Keratinocyte (primary cell): ENCODE measurements around the gene CD3E. TPM values are rescaled to one million over a fixed set of nuclear protein-coding genes. Genes with fewer than 3 reads are reported as not detected.
"Not testable (repeated sequence)": the region's sequence is repeated elsewhere in the genome, so short reads cannot be mapped to it uniquely, and the experiment has no call there.

Source experiments
- DNase-seq: peaks from one replicate; pipeline ENCODE4 v3.0.0-alpha.2; 2011; ENCODE audit warnings: low read depth, missing footprints, low spot score
- FAIRE-seq: peaks from 2 replicates; lab custom pipeline; 2011; peaks lifted over from hg19 to GRCh38; lab: Jason Lieb, UNC
- H2AFZ ChIP-seq: 2 replicates; pipeline ENCODE4 v1.6.0; 2012; ENCODE audit warnings: low read length, control low read depth, inconsistent platforms; ENCODE audit not compliant: control insufficient read depth
- H3K27ac ChIP-seq: 2 replicates; pipeline ENCODE4 v1.5.1; 2011; ENCODE audit warnings: low read length; ENCODE audit not compliant: control insufficient read depth, insufficient read depth
- H3K27me3 ChIP-seq: 3 replicates; pipeline ENCODE4 v1.6.0; 2011; ENCODE audit warnings: low read length; ENCODE audit not compliant: control insufficient read depth, insufficient read depth; ENCODE audit errors: extremely low read depth
- H3K36me3 ChIP-seq, 2 experiments: 2 replicates in 1 of 2; 3 replicates in 1 of 2; pipeline ENCODE4 v1.5.1; 2011; ENCODE audit warnings: low read length in 2 of 2, mild to moderate bottlenecking in 1 of 2; ENCODE audit not compliant: control insufficient read depth in 2 of 2, insufficient read depth in 2 of 2; ENCODE audit errors: extremely low read depth in 1 of 2
- H3K4me1 ChIP-seq: 3 replicates; pipeline ENCODE4 v1.5.1; 2011; ENCODE audit warnings: low read length; ENCODE audit not compliant: control insufficient read depth, insufficient read depth; ENCODE audit errors: extremely low read depth
- H3K4me2 ChIP-seq: 3 replicates; pipeline ENCODE4 v1.6.0; 2011; ENCODE audit warnings: low read depth, low read length; ENCODE audit not compliant: control insufficient read depth, insufficient read depth; ENCODE audit errors: extremely low read depth
- H3K4me3 ChIP-seq, 3 experiments: fragments of 200-600 bp in 1 of 3; sonication (generic) in 1 of 3; 2 replicates in 2 of 3; 3 replicates in 1 of 3; pipeline ENCODE4 v1.5.1; 2011 to 2016; ENCODE audit warnings: low read length in 3 of 3, mild to moderate bottlenecking in 3 of 3, control low read depth in 2 of 3, inconsistent platforms in 1 of 3, low read depth in 1 of 3, mixed read lengths in 1 of 3, mixed run types in 1 of 3, moderate library complexity in 1 of 3; ENCODE audit not compliant: control insufficient read depth in 2 of 3, insufficient read depth in 2 of 3; ENCODE audit errors: extremely low read depth in 1 of 3
- H3K79me2 ChIP-seq: 2 replicates; pipeline ENCODE4 v1.6.0; 2012; ENCODE audit warnings: low read length; ENCODE audit not compliant: control insufficient read depth, insufficient read depth
- H3K9ac ChIP-seq: 3 replicates; pipeline ENCODE4 v1.6.0; 2011; ENCODE audit warnings: low read length; ENCODE audit not compliant: control insufficient read depth, insufficient read depth; ENCODE audit errors: extremely low read depth
- H3K9me1 ChIP-seq: 3 replicates; pipeline ENCODE4 v1.6.0; 2011; ENCODE audit warnings: low read length; ENCODE audit not compliant: control insufficient read depth, insufficient read depth; ENCODE audit errors: extremely low read depth
- H3K9me3 ChIP-seq: 2 replicates; pipeline ENCODE4 v1.5.1; 2012; ENCODE audit warnings: low read depth, low read length; ENCODE audit not compliant: control insufficient read depth
- H4K20me1 ChIP-seq: 3 replicates; pipeline ENCODE4 v1.6.0; 2011; ENCODE audit warnings: low read length; ENCODE audit not compliant: control insufficient read depth, insufficient read depth; ENCODE audit errors: extremely low read depth
- EZH2 ChIP-seq: IDR thresholded peaks from one replicate; pipeline ENCODE4 v1.6.1; 2012; ENCODE audit warnings: inconsistent platforms, mild to moderate bottlenecking, low read length, moderate library complexity
- dilution Hi-C: fragments of 300-500 bp; cut with MboI; formaldehyde crosslinking; loops from one replicate; pipeline ENCODE4 v1.7.0; 2020; ENCODE audit warnings: low sequenced_read_pairs; ENCODE audit not compliant: extremely low pct_ligation_motif_present
- polyA plus RNA-seq, 5 experiments: library from polyadenylated mRNA; depleted of rRNA in 3 of 5; stranded (reverse) in 3 of 5; stranded (forward) in 1 of 5; unstranded in 1 of 5; fragments of >200 nt; gene quantifications; 1 replicate in 1 of 5; 2 replicates in 3 of 5; 3 replicates in 1 of 5; pipeline versions ENCODE4 v1.2.1 to v1.2.3, GENCODE V29; 2011 to 2012; ENCODE audit warnings: missing spikeins in 2 of 5, low read depth in 1 of 5, low replicate concordance in 1 of 5
- TF ChIP-seq, protein P1 (sequence below), 3 experiments: IDR thresholded peaks in 1 of 3; conservative IDR thresholded peaks in 1 of 3; optimal IDR thresholded peaks in 1 of 3; 2 replicates in 2 of 3; 3 replicates in 1 of 3; pipeline versions ENCODE3 to v1.5.1; 2011; ENCODE audit warnings: low read length in 3 of 3, mild to moderate bottlenecking in 3 of 3, moderate library complexity in 2 of 3, control low read depth in 1 of 3, inconsistent platforms in 1 of 3; ENCODE audit not compliant: insufficient read depth in 2 of 3; ENCODE audit errors: extremely low read depth in 1 of 3

Gene CD3E
- polyA plus RNA-seq, 1 donor (not counting 4 experiments of a cell fraction or from before 2014, with no cell fraction given), result not detected

DNA sequence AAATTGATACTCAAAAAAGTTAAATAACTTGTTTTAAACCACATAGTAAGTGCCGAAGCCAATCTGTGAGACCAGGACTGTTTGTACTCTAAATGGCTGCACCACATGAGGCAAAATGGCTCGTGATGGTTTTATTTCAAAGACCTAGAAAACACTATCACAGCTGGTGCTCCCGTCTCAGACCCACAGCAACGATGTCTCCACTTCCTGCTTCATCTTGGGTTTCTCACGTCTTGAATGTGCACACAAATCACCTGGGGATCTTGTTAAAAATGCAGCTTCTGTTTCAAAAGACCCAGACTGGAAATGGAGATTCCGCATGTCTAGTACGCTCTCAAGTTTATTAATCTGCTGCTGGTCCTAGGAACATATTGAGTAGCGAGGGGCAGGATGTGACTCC lies 1.2 kb downstream of the CD3E start:
- no peak overlapping the region for H3K27ac ChIP-seq
- no peak overlapping the region for H3K4me2 ChIP-seq
- no peaks in the 10 kb centered on the region for H3K79me2 ChIP-seq
- H3K9me3 ChIP-seq, result no peaks in the 10 kb centered on the region
- H3K36me3 ChIP-seq, result no peaks in the 10 kb centered on the region
- dilution Hi-C loops, result no loop called here
- H3K9ac ChIP-seq, result no peak overlapping the region
- FAIRE-seq, result no peak
- TF ChIP-seq EZH2, result no peak
- TF ChIP-seq, protein P1, sequence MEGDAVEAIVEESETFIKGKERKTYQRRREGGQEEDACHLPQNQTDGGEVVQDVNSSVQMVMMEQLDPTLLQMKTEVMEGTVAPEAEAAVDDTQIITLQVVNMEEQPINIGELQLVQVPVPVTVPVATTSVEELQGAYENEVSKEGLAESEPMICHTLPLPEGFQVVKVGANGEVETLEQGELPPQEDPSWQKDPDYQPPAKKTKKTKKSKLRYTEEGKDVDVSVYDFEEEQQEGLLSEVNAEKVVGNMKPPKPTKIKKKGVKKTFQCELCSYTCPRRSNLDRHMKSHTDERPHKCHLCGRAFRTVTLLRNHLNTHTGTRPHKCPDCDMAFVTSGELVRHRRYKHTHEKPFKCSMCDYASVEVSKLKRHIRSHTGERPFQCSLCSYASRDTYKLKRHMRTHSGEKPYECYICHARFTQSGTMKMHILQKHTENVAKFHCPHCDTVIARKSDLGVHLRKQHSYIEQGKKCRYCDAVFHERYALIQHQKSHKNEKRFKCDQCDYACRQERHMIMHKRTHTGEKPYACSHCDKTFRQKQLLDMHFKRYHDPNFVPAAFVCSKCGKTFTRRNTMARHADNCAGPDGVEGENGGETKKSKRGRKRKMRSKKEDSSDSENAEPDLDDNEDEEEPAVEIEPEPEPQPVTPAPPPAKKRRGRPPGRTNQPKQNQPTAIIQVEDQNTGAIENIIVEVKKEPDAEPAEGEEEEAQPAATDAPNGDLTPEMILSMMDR (optimal IDR thresholded peaks at IDR 0.05 in 1 of 3, IDR thresholded peaks at IDR 0.05 in 1 of 3, conservative IDR thresholded peaks at IDR 0.05 in 1 of 3; ENCODE audit: extremely low read depth in 1 of 3, insufficient read depth in 2 of 3, low read length in 3 of 3), result no peak
- no peaks in the 10 kb centered on the region for H3K9me1 ChIP-seq
- H4K20me1 ChIP-seq, result no peaks in the 10 kb centered on the region
- DNase-seq, result no peak
- no peak overlapping the region for H2AFZ ChIP-seq
- no peaks in the 10 kb centered on the region for H3K4me1 ChIP-seq
- no peak overlapping the region for H3K4me3 ChIP-seq
- H3K27me3 ChIP-seq, result peaks cover 4% of the 10 kb centered on the region

DNA sequence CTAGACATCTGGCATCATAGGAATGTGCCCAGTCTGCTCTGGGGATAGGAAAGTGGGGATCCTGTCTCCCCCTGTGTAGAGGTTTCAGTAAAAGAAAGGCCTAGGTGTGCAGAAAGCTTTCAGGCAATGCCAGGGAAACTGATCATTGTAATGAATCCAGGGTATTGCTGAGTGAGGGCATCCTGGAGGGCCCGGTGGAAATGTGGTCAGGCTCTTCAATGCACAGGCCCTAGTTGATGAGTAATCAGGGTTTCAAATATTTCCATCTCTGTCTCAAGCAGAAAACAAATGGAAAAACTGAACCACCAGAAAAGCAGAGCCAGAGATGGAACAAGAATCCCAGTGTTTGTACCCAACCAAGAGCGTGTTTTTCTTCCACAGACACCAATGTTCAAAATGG lies 2.0 kb downstream of the CD3E start:
- Histone ChIP-seq H3K79me2 (no peaks in the 10 kb centered on the region), H4K20me1 (no peaks in the 10 kb centered on the region)

DNA sequence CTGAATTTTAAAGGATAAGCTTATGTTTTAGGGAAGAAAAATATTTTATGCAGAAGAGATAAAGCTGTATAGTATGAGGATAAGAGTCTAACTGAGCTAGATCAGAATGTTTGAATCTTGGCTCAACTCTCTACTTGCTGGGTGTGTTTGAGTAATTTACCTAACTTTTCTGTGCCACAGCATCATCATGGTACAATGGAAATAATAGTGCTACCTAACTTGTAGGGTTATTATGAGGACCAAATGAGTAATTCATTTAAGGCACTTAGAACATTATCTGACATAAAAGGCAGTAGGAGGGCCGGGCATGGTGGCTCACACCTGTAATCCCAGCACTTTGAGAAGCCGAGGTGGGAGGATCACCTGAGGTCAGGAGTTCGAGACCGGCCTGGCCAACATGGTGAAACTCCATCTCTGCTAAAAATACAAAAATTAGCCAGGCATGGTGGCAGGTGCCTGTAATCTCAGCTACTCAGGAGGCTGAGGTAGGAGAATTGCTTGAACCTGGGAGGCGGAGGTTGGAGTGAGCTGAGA lies 4.5 kb downstream of the CD3E start:
- H3K79me2 ChIP-seq, FAIRE-seq, dilution Hi-C loops, H3K36me3 ChIP-seq, H3K4me2 ChIP-seq, H2AFZ ChIP-seq, H3K27me3 ChIP-seq, H3K4me1 ChIP-seq, H4K20me1 ChIP-seq, H3K9me3 ChIP-seq, H3K4me3 ChIP-seq, H3K9ac ChIP-seq, H3K9me1 ChIP-seq, H3K27ac ChIP-seq, DNase-seq: not testable (repeated sequence)

More for the DNA sequence above, 2.0 kb downstream of the CD3E start:
- Histone ChIP-seq H3K9me1 (no peaks in the 10 kb centered on the region), H3K9me3 (no peaks in the 10 kb centered on the region), H3K27ac (no peak overlapping the region), H3K36me3 (no peaks in the 10 kb centered on the region), H3K9ac (no peak overlapping the region), H2AFZ (no peak overlapping the region), H3K4me1 (no peaks in the 10 kb centered on the region), H3K4me3 (no peak overlapping the region), H3K4me2 (no peak overlapping the region), H3K27me3 (no peaks in the 10 kb centered on the region)
- FAIRE-seq, result no peak
- no peak for DNase-seq
- TF ChIP-seq EZH2, result no peak
- TF ChIP-seq, protein P1 (optimal IDR thresholded peaks at IDR 0.05 in 1 of 3, IDR thresholded peaks at IDR 0.05 in 1 of 3, conservative IDR thresholded peaks at IDR 0.05 in 1 of 3; ENCODE audit: extremely low read depth in 1 of 3, insufficient read depth in 2 of 3, low read length in 3 of 3), result no peak
- dilution Hi-C loops, result no loop called here
